Measurements from ENCODE around the gene ZNF740. TPM values are rescaled to one million over a fixed set of nuclear protein-coding genes. Genes with fewer than 3 reads are reported as not detected.
A peak's percentile ranks its signal among the peaks of the same experiment; 100 is the strongest.

ZNF740 gene
- total RNA-seq, 1 donor from 2014 or later = 38.4 TPM

DNA sequence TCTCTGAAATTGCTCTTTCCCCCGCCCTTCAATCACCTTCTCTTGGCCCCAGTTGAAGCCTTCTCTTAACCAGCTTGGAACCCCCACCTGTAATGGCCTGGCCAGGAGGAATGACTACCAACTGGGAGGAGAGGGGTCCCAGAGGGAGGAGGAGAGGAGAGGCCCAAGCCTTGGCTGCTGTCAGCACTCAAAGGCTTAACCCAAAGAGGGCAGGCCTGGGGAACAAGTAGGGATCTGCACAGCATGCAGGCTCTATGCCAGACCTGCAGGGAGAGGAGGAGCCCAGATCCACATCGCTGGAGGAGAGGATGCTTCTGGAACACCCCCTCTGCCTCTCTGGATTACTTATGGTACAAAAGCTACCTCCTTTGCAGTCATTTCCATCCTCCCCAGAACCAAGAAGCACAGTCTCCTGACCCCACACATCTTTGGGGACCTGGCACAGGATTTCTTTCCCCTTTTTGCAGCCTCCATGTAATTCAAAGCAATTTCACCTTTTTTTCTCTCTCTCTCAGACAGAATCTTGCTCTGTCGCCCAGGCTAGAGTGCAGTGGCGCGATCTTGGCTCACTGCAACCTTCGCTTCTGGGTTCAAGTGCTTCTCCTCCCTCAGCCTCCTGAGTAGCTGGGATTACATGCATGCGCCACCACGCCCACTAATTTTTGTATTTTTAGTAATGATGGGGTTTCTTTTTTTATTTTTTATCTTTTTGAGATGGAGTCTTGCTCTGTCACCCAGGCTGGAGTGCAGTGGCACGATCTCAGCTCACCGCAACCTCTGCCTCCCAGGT, 45.3 kb downstream of the ZNF740 start:
- H3K27me3 ChIP-seq = no peaks in the 10 kb centered on the region
- H3F3A ChIP-seq (ENCODE audit: low read depth) = peaks cover 48% of the 10 kb centered on the region
- H3K27ac ChIP-seq = no peak overlapping the region
- peaks cover 46% of the 10 kb centered on the region for H3K4me1 Mint-ChIP-seq
- H3K9me3 ChIP-seq (ENCODE audit: low read depth) = no peaks in the 10 kb centered on the region
- H3K4me3 Mint-ChIP-seq = peak overlapping the region; percentile 19
- H2AFZ ChIP-seq (replicated peaks) = no peak overlapping the region
- no peaks in the 10 kb centered on the region for H4K20me1 ChIP-seq (ENCODE audit: low read depth)
- peaks cover 19% of the 10 kb centered on the region for H3K27me3 Mint-ChIP-seq (ENCODE audit: insufficient read depth, low read depth)
- H3K9ac ChIP-seq = no peak overlapping the region
- peak; percentile 46 for DNase-seq (ENCODE audit: low spot score)
- H3K36me3 Mint-ChIP-seq = peaks cover 2% of the 10 kb centered on the region
- H3K36me3 ChIP-seq = no peaks in the 10 kb centered on the region
- peak overlapping the region; percentile 50 for H3K4me2 ChIP-seq
- H3K27ac Mint-ChIP-seq = peak overlapping the region; percentile 28
- H3K79me2 ChIP-seq (ENCODE audit: low read depth) = no peaks in the 10 kb centered on the region
- no peak for TF ChIP-seq EZH2phosphoT487 (IDR thresholded peaks at IDR 0.05)
- no peak for TF ChIP-seq EZH2 (IDR thresholded peaks at IDR 0.05)
- TF ChIP-seq, protein P1, sequence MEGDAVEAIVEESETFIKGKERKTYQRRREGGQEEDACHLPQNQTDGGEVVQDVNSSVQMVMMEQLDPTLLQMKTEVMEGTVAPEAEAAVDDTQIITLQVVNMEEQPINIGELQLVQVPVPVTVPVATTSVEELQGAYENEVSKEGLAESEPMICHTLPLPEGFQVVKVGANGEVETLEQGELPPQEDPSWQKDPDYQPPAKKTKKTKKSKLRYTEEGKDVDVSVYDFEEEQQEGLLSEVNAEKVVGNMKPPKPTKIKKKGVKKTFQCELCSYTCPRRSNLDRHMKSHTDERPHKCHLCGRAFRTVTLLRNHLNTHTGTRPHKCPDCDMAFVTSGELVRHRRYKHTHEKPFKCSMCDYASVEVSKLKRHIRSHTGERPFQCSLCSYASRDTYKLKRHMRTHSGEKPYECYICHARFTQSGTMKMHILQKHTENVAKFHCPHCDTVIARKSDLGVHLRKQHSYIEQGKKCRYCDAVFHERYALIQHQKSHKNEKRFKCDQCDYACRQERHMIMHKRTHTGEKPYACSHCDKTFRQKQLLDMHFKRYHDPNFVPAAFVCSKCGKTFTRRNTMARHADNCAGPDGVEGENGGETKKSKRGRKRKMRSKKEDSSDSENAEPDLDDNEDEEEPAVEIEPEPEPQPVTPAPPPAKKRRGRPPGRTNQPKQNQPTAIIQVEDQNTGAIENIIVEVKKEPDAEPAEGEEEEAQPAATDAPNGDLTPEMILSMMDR (IDR thresholded peaks at IDR 0.05) = no peak
- H3K4me1 ChIP-seq = peaks cover 51% of the 10 kb centered on the region
- no peak overlapping the region for H3K4me3 ChIP-seq
- H3K9me3 Mint-ChIP-seq = no peaks in the 10 kb centered on the region

DNA sequence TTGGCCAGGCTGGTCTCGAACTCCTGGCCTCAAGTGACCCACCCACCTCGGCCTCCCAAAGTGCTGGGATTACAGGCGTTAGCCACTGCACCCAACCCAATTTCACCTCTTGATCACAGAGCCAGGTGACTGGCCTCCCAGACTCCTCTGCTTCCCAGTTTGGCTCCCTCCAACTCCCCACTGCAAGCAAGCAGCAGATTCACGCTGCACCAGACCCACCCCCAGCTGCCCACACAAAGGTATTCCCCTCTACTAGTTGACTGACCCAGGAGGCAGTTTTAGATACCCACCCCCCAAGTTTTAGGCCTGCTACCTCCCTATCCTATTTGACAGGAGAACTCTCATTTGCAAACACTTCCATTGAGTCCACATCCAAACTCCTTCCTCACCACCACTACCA, 46.3 kb downstream of the ZNF740 start:
- no peak overlapping the region for H3K27ac ChIP-seq
- Mint-ChIP-seq H3K27ac (no peak overlapping the region), H3K4me3 (peak overlapping the region; percentile 37), H3K4me1 (peaks cover 53% of the 10 kb centered on the region), H3K9me3 (no peaks in the 10 kb centered on the region), H3K36me3 (peaks cover 2% of the 10 kb centered on the region), H3K27me3 (ENCODE audit: insufficient read depth, low read depth) (peaks cover 24% of the 10 kb centered on the region)
- no peaks in the 10 kb centered on the region for H4K20me1 ChIP-seq (ENCODE audit: low read depth)
- no peaks in the 10 kb centered on the region for H3K36me3 ChIP-seq
- H3K27me3 ChIP-seq = no peaks in the 10 kb centered on the region
- H3K4me1 ChIP-seq = peaks cover 60% of the 10 kb centered on the region
- no peaks in the 10 kb centered on the region for H3K79me2 ChIP-seq (ENCODE audit: low read depth)
- no peak overlapping the region for H2AFZ ChIP-seq (replicated peaks)
- TF ChIP-seq EZH2phosphoT487 (IDR thresholded peaks at IDR 0.05) = no peak
- TF ChIP-seq, protein P1 (IDR thresholded peaks at IDR 0.05) = no peak
- no peak for TF ChIP-seq EZH2 (IDR thresholded peaks at IDR 0.05)
- H3K9ac ChIP-seq = no peak overlapping the region
- no peak for DNase-seq (ENCODE audit: low spot score)
- no peak overlapping the region for H3K4me2 ChIP-seq
- no peak overlapping the region for H3K4me3 ChIP-seq
- H3K9me3 ChIP-seq (ENCODE audit: low read depth) = no peaks in the 10 kb centered on the region
- H3F3A ChIP-seq (ENCODE audit: low read depth) = peaks cover 43% of the 10 kb centered on the region

DNA sequence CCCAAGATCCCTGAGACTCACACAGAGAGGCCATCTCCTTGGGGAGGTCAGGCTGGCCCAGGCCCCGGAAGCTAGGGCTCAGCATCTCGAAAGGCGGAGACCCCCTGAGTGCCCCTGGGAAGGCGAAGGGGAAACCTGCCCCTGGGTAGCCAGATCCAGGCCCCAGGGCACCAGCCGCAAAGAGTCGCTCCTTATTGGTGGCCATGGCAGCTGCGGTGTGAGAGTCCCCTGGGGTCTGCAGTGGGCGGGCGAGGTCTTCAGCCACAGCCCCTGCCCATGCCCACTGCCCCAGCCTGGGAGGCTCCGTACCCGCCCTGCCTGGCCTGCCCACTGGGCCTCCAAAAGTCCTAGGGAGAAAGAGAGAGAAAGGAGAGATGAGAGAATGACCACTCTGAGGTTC, 46.8 kb downstream of the ZNF740 start:
- no peak overlapping the region for H3K4me3 Mint-ChIP-seq

More for the DNA sequence above, 46.8 kb downstream of the ZNF740 start:
- Histone ChIP-seq H3K79me2 (ENCODE audit: low read depth) (no peaks in the 10 kb centered on the region), H3F3A (ENCODE audit: low read depth) (peaks cover 38% of the 10 kb centered on the region), H3K4me3 (no peak overlapping the region), H3K4me1 (peaks cover 55% of the 10 kb centered on the region), H3K9ac (no peak overlapping the region), H4K20me1 (ENCODE audit: low read depth) (no peaks in the 10 kb centered on the region), H3K27me3 (no peaks in the 10 kb centered on the region), H3K9me3 (ENCODE audit: low read depth) (no peaks in the 10 kb centered on the region), H3K36me3 (no peaks in the 10 kb centered on the region), H3K4me2 (no peak overlapping the region), H3K27ac (no peak overlapping the region), H2AFZ (replicated peaks) (no peak overlapping the region)
- Mint-ChIP-seq H3K27me3 (ENCODE audit: insufficient read depth, low read depth) (peaks cover 25% of the 10 kb centered on the region), H3K4me1 (peaks cover 49% of the 10 kb centered on the region), H3K36me3 (peaks cover 2% of the 10 kb centered on the region), H3K9me3 (no peaks in the 10 kb centered on the region), H3K27ac (no peak overlapping the region)
- TF ChIP-seq EZH2 (IDR thresholded peaks at IDR 0.05) = no peak
- TF ChIP-seq EZH2phosphoT487 (IDR thresholded peaks at IDR 0.05) = no peak
- TF ChIP-seq, protein P1 (IDR thresholded peaks at IDR 0.05) = no peak
- no peak for DNase-seq (ENCODE audit: low spot score)
